Nephron progenitor cell (in vitro differentiated cells): ENCODE results near the gene ITPKA.

ENCODE experiments used
- DNase-seq: peaks from one replicate; pipeline ENCODE4 v3.0.0; 2021
- H3K27ac Mint-ChIP-seq: 2 replicates; pipeline ENCODE4 v1.8.0; 2021; ENCODE audit warnings: mild to moderate bottlenecking, moderate library complexity, mixed read lengths
- H3K27me3 Mint-ChIP-seq: 2 replicates; pipeline ENCODE4 v1.8.0; 2021; ENCODE audit warnings: mild to moderate bottlenecking, low read depth, mixed read lengths; ENCODE audit not compliant: poor library complexity
- H3K36me3 Mint-ChIP-seq: 2 replicates; pipeline ENCODE4 v1.8.0; 2021; ENCODE audit warnings: low read depth, mixed read lengths
- H3K4me1 Mint-ChIP-seq: 2 replicates; pipeline ENCODE4 v1.8.0; 2021; ENCODE audit warnings: mixed read lengths
- H3K4me3 Mint-ChIP-seq: 2 replicates; pipeline ENCODE4 v1.8.0; 2021; ENCODE audit warnings: mild to moderate bottlenecking, moderate library complexity, mixed read lengths
- H3K9me3 Mint-ChIP-seq: 2 replicates; pipeline ENCODE4 v1.8.0; 2021; ENCODE audit warnings: mild to moderate bottlenecking, moderate library complexity, mixed read lengths
- CTCF ChIP-seq: fragments of 200-600 bp; sonication (generic); IDR thresholded peaks from 2 replicates; pipeline ENCODE4 v1.5.0; 2021; ENCODE audit warnings: antibody characterized with exemption

The ITPKA gene

GRCh38 chr15:41480396-41481140, 13.1 kb upstream of the ITPKA start:
- Mint-ChIP-seq H3K36me3 (peaks cover 79% of the 10 kb centered on the region), H3K4me3 (no peak overlapping the region)

DNA sequence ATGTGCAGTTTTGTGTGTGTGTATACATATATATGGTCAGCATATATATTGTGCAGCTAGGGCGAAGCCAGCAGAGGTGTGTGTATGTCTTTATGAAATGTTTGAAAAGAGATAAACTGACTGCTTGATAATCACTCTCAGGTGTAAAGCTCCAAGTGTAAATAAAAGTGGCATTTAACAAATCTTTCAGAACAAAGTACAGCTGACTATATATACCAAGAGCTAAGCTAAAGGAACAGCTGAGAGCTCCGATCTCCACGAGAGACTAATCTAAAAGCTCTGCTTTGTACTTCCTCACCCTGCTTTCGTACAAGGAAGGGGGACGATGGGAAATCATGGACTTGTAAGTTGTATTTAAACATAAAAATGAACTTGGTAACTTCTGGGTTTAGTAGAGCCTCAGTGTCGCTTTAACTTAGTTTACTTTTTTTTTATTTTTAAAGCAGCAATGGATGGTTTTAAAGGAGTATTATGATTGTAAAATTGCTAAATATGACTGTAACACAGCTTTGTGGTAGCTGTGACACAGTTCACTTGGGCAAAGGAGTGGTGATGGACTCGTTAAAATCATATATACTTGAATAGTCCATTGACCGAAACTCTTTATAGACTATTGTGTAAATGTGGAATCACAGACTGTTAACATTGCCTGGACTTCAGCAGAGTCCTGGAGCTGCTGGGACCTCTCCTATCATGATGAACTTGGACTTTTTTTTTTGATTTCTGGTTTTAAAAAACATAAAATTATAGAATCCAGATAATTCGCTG, 11.4 kb upstream of the ITPKA start:
- peaks cover 64% of the 10 kb centered on the region for H3K36me3 Mint-ChIP-seq
- H3K27me3 Mint-ChIP-seq = no peaks in the 10 kb centered on the region
- no peak overlapping the region for H3K4me3 Mint-ChIP-seq
- TF ChIP-seq CTCF = no peak
- no peak overlapping the region for H3K27ac Mint-ChIP-seq
- no peaks in the 10 kb centered on the region for H3K4me1 Mint-ChIP-seq
- DNase-seq = no peak
- H3K9me3 Mint-ChIP-seq = no peaks in the 10 kb centered on the region

More at GRCh38 chr15:41480396-41481140, 13.1 kb upstream of the ITPKA start:
- Mint-ChIP-seq H3K4me1 (no peaks in the 10 kb centered on the region), H3K9me3 (no peaks in the 10 kb centered on the region), H3K27ac (peak overlapping the region; percentile 93), H3K27me3 (no peaks in the 10 kb centered on the region)
- DNase-seq = no peak
- TF ChIP-seq CTCF = no peak

DNA sequence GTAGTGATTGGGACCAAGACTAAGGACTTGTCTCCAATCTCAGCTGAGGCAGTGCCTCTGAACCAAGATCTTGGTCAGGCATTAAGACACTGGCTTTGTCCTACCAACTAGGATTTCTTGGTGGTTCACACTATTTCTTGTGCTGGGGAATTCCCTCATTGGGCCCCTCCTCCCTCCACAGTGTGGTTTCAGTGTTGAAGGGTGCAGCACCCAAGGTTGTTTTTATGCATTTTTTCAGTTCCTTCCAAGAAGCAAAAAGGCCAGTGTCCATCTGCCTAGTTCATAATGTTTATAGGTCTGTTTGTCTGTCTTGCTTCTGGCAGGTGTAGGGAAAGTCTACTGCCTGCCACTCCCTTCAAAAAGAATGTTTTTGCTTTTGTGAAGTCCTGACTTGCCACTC, 10.6 kb upstream of the ITPKA start:
- no peak for TF ChIP-seq CTCF
- H3K36me3 Mint-ChIP-seq = peaks cover 59% of the 10 kb centered on the region
- no peak for DNase-seq
- no peaks in the 10 kb centered on the region for H3K27me3 Mint-ChIP-seq
- H3K27ac Mint-ChIP-seq = no peak overlapping the region
- H3K4me1 Mint-ChIP-seq = peaks cover 6% of the 10 kb centered on the region
- no peaks in the 10 kb centered on the region for H3K9me3 Mint-ChIP-seq
- no peak overlapping the region for H3K4me3 Mint-ChIP-seq

DNA sequence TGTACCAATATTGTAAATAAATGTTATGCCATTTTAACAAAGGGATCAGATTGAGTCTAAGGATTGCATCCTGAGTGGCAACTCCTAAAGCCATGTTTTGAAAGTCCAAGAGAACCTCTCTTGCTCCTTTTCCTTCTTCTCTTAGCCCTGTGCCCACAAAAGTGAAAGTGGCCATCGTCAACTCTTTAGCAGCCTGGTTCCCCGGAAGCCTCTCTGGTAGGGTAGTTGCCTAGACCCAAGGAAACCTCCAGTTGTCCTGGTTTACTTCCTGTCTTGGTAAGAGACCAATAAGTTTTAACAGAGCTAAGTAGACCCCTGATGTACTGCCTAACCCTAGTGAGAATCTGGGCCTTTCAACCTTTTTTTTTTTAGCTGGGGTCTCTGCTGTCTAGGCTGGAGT, 10.2 kb upstream of the ITPKA start:
- Mint-ChIP-seq H3K36me3 (peaks cover 56% of the 10 kb centered on the region), H3K4me3 (no peak overlapping the region), H3K27me3 (no peaks in the 10 kb centered on the region), H3K27ac (no peak overlapping the region), H3K4me1 (peaks cover 6% of the 10 kb centered on the region), H3K9me3 (no peaks in the 10 kb centered on the region)
- TF ChIP-seq CTCF = no peak
- DNase-seq = no peak

GRCh38 chr15:41484937-41485625, 8.6 kb upstream of the ITPKA start:
- peak overlapping the region; percentile 40 for H3K27ac Mint-ChIP-seq
- TF ChIP-seq CTCF = no peak
- DNase-seq = no peak
- H3K36me3 Mint-ChIP-seq = peaks cover 42% of the 10 kb centered on the region
- no peak overlapping the region for H3K4me3 Mint-ChIP-seq
- H3K27me3 Mint-ChIP-seq = no peaks in the 10 kb centered on the region
- no peaks in the 10 kb centered on the region for H3K9me3 Mint-ChIP-seq
- peaks cover 7% of the 10 kb centered on the region for H3K4me1 Mint-ChIP-seq
